HepG2 (cell line): ENCODE measurements around the gene CREM. TPM values are rescaled to one million over a fixed set of nuclear protein-coding genes. Genes with fewer than 3 reads are reported as not detected.
A peak's percentile ranks its signal among the peaks of the same experiment; 100 is the strongest.

Experiments used
- FOSL1 ChIP-seq: sonication (generic); formaldehyde crosslinking; IDR thresholded peaks from 2 replicates; pipeline ENCODE4 v1.9.0; 2021; ENCODE audit warnings: missing genetic modification reagents, borderline replicate concordance
- FOXK2 ChIP-seq: fragments of 450-650 bp; IDR thresholded peaks from 2 replicates; pipeline ENCODE4 v1.6.1; 2016
- HIVEP1 ChIP-seq: sonication (generic); formaldehyde crosslinking; IDR thresholded peaks from 2 replicates; pipeline ENCODE4 v1.4.0; 2020; ENCODE audit warnings: mild to moderate bottlenecking, missing genetic modification reagents
- KDM6A ChIP-seq: IDR thresholded peaks from 2 replicates; pipeline ENCODE4 v1.6.1; 2016; ENCODE audit warnings: low read depth
- MAF1 ChIP-seq: sonication (generic); formaldehyde crosslinking; IDR thresholded peaks from 2 replicates; pipeline ENCODE4 v1.5.0; 2020; ENCODE audit warnings: missing genetic modification reagents, borderline replicate concordance
- MAFG ChIP-seq: sonication (generic); formaldehyde crosslinking; IDR thresholded peaks from 2 replicates; pipeline ENCODE4 v1.5.1; 2020; ENCODE audit warnings: mild to moderate bottlenecking, missing genetic modification reagents
- NFIB ChIP-seq: sonication (generic); formaldehyde crosslinking; IDR thresholded peaks from 2 replicates; pipeline ENCODE4 v1.9.0; 2021; ENCODE audit warnings: missing genetic modification reagents, mild to moderate bottlenecking, borderline replicate concordance
- SETDB1 ChIP-seq: sonication (generic); formaldehyde crosslinking; IDR thresholded peaks from 2 replicates; pipeline ENCODE4 v1.5.1; 2020; ENCODE audit warnings: missing genetic modification reagents, mild to moderate bottlenecking, borderline replicate concordance
- THAP7 ChIP-seq: sonication (generic); formaldehyde crosslinking; IDR thresholded peaks from 2 replicates; pipeline ENCODE4 v1.8.1; 2023; ENCODE audit warnings: mild to moderate bottlenecking, missing genetic modification reagents
- ZNF101 ChIP-seq: sonication (generic); formaldehyde crosslinking; IDR thresholded peaks from 2 replicates; pipeline ENCODE4 v1.4.0; 2020; ENCODE audit warnings: mild to moderate bottlenecking, low read depth, missing genetic modification reagents, borderline replicate concordance
- ZNF180 ChIP-seq: sonication (generic); formaldehyde crosslinking; IDR thresholded peaks from 2 replicates; pipeline ENCODE4 v1.4.0; 2020; ENCODE audit warnings: low read depth, missing genetic modification reagents, borderline replicate concordance
- ZNF207 ChIP-seq: fragments of 450-650 bp; IDR thresholded peaks from 2 replicates; pipeline ENCODE4 v1.6.1; 2016; ENCODE audit warnings: antibody characterized with exemption, borderline replicate concordance
- ZNF343 ChIP-seq: sonication (generic); formaldehyde crosslinking; IDR thresholded peaks from 2 replicates; pipeline ENCODE4 v1.4.0; 2020; ENCODE audit warnings: mild to moderate bottlenecking, missing genetic modification reagents
- ZNF556 ChIP-seq: sonication (generic); formaldehyde crosslinking; IDR thresholded peaks from 2 replicates; pipeline ENCODE4 v1.4.0; 2020; ENCODE audit warnings: mild to moderate bottlenecking, missing genetic modification reagents, borderline replicate concordance
- ZNF720 ChIP-seq: sonication (generic); formaldehyde crosslinking; IDR thresholded peaks from 2 replicates; pipeline ENCODE4 v1.4.0; 2020; ENCODE audit warnings: missing genetic modification reagents
- ZNF761 ChIP-seq: sonication (generic); formaldehyde crosslinking; conservative IDR thresholded peaks from 2 replicates; pipeline ENCODE4 v1.4.0; 2020; ENCODE audit warnings: mild to moderate bottlenecking, missing genetic modification reagents
- ZNF777 ChIP-seq: sonication (generic); formaldehyde crosslinking; IDR thresholded peaks from 2 replicates; pipeline ENCODE4 v1.4.0; 2020; ENCODE audit warnings: missing genetic modification reagents
- ZNF788 ChIP-seq: sonication (generic); formaldehyde crosslinking; IDR thresholded peaks from 2 replicates; pipeline ENCODE4 v1.5.0; 2020; ENCODE audit warnings: mild to moderate bottlenecking, missing genetic modification reagents, borderline replicate concordance
- ZSCAN30 ChIP-seq: sonication (generic); formaldehyde crosslinking; IDR thresholded peaks from 2 replicates; pipeline ENCODE4 v1.5.0; 2020; ENCODE audit warnings: mild to moderate bottlenecking, missing genetic modification reagents
- ZSCAN5A ChIP-seq: sonication (generic); formaldehyde crosslinking; IDR thresholded peaks from 2 replicates; pipeline ENCODE4 v1.8.0; 2022; ENCODE audit warnings: mild to moderate bottlenecking, missing genetic modification reagents, borderline replicate concordance
- polyA plus RNA-seq, 8 experiments: library from polyadenylated mRNA; depleted of rRNA in 3 of 8; stranded (reverse) in 7 of 8; unstranded in 1 of 8; fragments of >200 nt; fragmentation: Illumina TruSeq in 4 of 8; extraction: Trizol in 4 of 8; gene quantifications; 2 replicates each; pipeline versions ENCODE4 v1.2.1 to v1.2.3, GENCODE V29; 2011 to 2016; ENCODE audit warnings: low read depth in 4 of 8, missing spikeins in 1 of 8, mixed read lengths in 1 of 8; ENCODE audit not compliant: insufficient read depth in 1 of 8
- total RNA-seq, 5 experiments: library from RNA; depleted of rRNA; stranded (reverse); fragments of >200 nt; fragmentation: Illumina TruSeq; extraction: Trizol; gene quantifications; 2 replicates each; pipeline ENCODE4 v1.2.3, GENCODE V29; 2016; ENCODE audit warnings: low read depth in 1 of 5
- TF ChIP-seq, protein P1 (sequence below): sonication (generic); formaldehyde crosslinking; IDR thresholded peaks from 2 replicates; pipeline ENCODE4; 2020; ENCODE audit warnings: missing genetic modification reagents, mild to moderate bottlenecking, borderline replicate concordance
- TF ChIP-seq, protein P2 (sequence below): sonication (generic); formaldehyde crosslinking; IDR thresholded peaks from 2 replicates; pipeline ENCODE4 v1.4.0; 2020; ENCODE audit warnings: missing genetic modification reagents, borderline replicate concordance
- TF ChIP-seq, protein P3 (sequence below): sonication (generic); formaldehyde crosslinking; IDR thresholded peaks from 2 replicates; pipeline ENCODE4 v1.8.1; 2022; ENCODE audit warnings: mild to moderate bottlenecking, missing genetic modification reagents
- TF ChIP-seq, protein P4 (sequence below): sonication (generic); formaldehyde crosslinking; IDR thresholded peaks from 2 replicates; pipeline ENCODE4 v1.8.1; 2023; ENCODE audit warnings: mild to moderate bottlenecking, missing genetic modification reagents, borderline replicate concordance

CREM gene
- total and polyA plus RNA-seq, 2 of the 13 experiments (the other 11 are each of a cell fraction or from before 2014, with no cell fraction given) = 21.3 to 25.4 TPM

DNA sequence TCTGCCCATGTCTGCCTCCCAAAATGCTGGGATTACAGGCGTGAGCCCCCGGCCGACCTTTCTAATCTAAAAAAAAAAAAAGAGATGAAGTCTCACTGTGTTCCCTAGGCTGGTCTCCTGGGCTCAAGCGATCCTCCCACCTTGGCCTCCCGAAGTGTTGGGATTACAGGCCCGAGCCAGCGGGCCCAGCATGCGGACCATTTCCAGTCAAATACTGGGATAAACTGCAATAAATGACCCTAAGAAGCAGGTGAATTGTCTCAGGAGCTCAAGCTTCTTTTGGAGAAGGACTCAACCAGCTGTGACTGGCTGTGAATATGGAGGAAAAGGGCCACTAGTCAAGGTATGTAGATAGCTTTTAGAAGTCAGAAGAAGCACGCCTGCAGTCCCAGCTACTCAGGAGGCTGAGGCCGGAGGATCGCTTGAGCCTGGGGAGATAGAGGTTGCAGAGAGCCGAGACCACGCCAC lies 550 bp upstream of the CREM start (continued):
- TF ChIP-seq ZNF777 (peak; percentile 8; the same call in 1 of the 2 replicates), HIVEP1 (CRISPR knock-in tag) (no peak), SETDB1 (no peak), ZSCAN5A (CRISPR knock-in tag) (no peak), FOSL1 (peak; percentile 31; the same call in 1 of the 2 replicates), ZNF101 (CRISPR knock-in tag) (0 out of 2 replicates have a peak, but pooled peaks have one; percentile 3), ZNF720 (CRISPR knock-in tag) (no peak), ZNF343 (no peak), ZNF180 (CRISPR knock-in tag) (0 out of 2 replicates have a peak, but pooled peaks have one; percentile 57), NFIB (CRISPR knock-in tag) (no peak), ZNF761 (CRISPR knock-in tag) (no peak), THAP7 (no peak), ZNF207 (no peak), FOXK2 (no peak), ZNF556 (CRISPR knock-in tag) (no peak), ZSCAN30 (CRISPR knock-in tag) (0 out of 2 replicates have a peak, but pooled peaks have one; percentile 6), MAF1 (CRISPR knock-in tag) (no peak), KDM6A (CRISPR knock-in tag) (no peak), MAFG (no peak), ZNF788 (no peak)
- TF ChIP-seq, protein P1, sequence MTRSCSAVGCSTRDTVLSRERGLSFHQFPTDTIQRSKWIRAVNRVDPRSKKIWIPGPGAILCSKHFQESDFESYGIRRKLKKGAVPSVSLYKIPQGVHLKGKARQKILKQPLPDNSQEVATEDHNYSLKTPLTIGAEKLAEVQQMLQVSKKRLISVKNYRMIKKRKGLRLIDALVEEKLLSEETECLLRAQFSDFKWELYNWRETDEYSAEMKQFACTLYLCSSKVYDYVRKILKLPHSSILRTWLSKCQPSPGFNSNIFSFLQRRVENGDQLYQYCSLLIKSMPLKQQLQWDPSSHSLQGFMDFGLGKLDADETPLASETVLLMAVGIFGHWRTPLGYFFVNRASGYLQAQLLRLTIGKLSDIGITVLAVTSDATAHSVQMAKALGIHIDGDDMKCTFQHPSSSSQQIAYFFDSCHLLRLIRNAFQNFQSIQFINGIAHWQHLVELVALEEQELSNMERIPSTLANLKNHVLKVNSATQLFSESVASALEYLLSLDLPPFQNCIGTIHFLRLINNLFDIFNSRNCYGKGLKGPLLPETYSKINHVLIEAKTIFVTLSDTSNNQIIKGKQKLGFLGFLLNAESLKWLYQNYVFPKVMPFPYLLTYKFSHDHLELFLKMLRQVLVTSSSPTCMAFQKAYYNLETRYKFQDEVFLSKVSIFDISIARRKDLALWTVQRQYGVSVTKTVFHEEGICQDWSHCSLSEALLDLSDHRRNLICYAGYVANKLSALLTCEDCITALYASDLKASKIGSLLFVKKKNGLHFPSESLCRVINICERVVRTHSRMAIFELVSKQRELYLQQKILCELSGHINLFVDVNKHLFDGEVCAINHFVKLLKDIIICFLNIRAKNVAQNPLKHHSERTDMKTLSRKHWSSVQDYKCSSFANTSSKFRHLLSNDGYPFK (CRISPR knock-in tag) = no peak
- TF ChIP-seq, protein P2, sequence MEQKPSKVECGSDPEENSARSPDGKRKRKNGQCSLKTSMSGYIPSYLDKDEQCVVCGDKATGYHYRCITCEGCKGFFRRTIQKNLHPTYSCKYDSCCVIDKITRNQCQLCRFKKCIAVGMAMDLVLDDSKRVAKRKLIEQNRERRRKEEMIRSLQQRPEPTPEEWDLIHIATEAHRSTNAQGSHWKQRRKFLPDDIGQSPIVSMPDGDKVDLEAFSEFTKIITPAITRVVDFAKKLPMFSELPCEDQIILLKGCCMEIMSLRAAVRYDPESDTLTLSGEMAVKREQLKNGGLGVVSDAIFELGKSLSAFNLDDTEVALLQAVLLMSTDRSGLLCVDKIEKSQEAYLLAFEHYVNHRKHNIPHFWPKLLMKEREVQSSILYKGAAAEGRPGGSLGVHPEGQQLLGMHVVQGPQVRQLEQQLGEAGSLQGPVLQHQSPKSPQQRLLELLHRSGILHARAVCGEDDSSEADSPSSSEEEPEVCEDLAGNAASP (CRISPR knock-in tag) = no peak
- TF ChIP-seq, protein P3, sequence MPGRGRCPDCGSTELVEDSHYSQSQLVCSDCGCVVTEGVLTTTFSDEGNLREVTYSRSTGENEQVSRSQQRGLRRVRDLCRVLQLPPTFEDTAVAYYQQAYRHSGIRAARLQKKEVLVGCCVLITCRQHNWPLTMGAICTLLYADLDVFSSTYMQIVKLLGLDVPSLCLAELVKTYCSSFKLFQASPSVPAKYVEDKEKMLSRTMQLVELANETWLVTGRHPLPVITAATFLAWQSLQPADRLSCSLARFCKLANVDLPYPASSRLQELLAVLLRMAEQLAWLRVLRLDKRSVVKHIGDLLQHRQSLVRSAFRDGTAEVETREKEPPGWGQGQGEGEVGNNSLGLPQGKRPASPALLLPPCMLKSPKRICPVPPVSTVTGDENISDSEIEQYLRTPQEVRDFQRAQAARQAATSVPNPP (CRISPR knock-in tag) = no peak
- TF ChIP-seq, protein P4, sequence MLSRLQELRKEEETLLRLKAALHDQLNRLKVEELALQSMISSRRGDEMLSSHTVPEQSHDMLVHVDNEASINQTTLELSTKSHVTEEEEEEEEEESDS (CRISPR knock-in tag) = no peak
